DND-41 (cell line): ENCODE results near the gene WWC1.

Experiments
- ATAC-seq: fragments of 200-7000 bp; cut with Tn5 transposase; 3 replicates; pipeline ENCODE4 v1.9.1; 2021; ENCODE audit warnings: low read depth; ENCODE audit not compliant: insufficient read depth
- DNase-seq: peaks from one replicate; pipeline ENCODE4 v3.0.0-alpha.2; 2020
- H2AFZ ChIP-seq: 2 replicates; pipeline ENCODE4 v1.6.0; 2012; ENCODE audit warnings: low read depth, low read length
- H3K27ac ChIP-seq: 2 replicates; pipeline ENCODE4 v1.5.1; 2012; ENCODE audit warnings: low read length, inconsistent platforms
- H3K27me3 ChIP-seq: fragments of 200-600 bp; sonication (generic); 2 replicates; pipeline ENCODE4 v1.6.0; 2012; ENCODE audit warnings: low read length, mild to moderate bottlenecking, inconsistent platforms; ENCODE audit not compliant: insufficient read depth, poor library complexity
- H3K36me3 ChIP-seq: 2 replicates; pipeline ENCODE4 v1.5.1; 2012; ENCODE audit warnings: low read length, inconsistent platforms; ENCODE audit not compliant: insufficient read depth
- H3K4me1 ChIP-seq: 2 replicates; pipeline ENCODE4 v1.5.1; 2012; ENCODE audit warnings: mild to moderate bottlenecking, low read length; ENCODE audit not compliant: insufficient read depth
- H3K4me2 ChIP-seq: 2 replicates; pipeline ENCODE4 v1.6.0; 2012; ENCODE audit warnings: mild to moderate bottlenecking, moderate library complexity, low read length, inconsistent platforms; ENCODE audit not compliant: insufficient read depth
- H3K4me3 ChIP-seq, 2 experiments: fragments of 200-600 bp in 1 of 2; shearing (Covaris generic) in 1 of 2; 2 replicates each; pipeline ENCODE4 v1.5.1; 2012 to 2016; ENCODE audit warnings: inconsistent platforms in 2 of 2, low read length in 2 of 2, mild to moderate bottlenecking in 2 of 2, low read depth in 1 of 2, moderate library complexity in 1 of 2
- H3K79me2 ChIP-seq: 2 replicates; pipeline ENCODE4 v1.6.0; 2012; ENCODE audit warnings: low read length, inconsistent platforms; ENCODE audit not compliant: insufficient read depth
- H3K9ac ChIP-seq: 2 replicates; pipeline ENCODE4 v1.6.0; 2012; ENCODE audit warnings: low read depth, mild to moderate bottlenecking, inconsistent platforms, low read length, moderate library complexity
- H3K9me3 ChIP-seq: 2 replicates; pipeline ENCODE4 v1.5.1; 2012; ENCODE audit warnings: low read length, moderate library complexity, mild to moderate bottlenecking, inconsistent platforms; ENCODE audit not compliant: insufficient read depth, severe bottlenecking
- H4K20me1 ChIP-seq: 2 replicates; pipeline ENCODE4 v1.6.0; 2012; ENCODE audit warnings: low read length; ENCODE audit not compliant: insufficient read depth
- EZH2 ChIP-seq: IDR thresholded peaks from 3 replicates; pipeline ENCODE4 v1.6.1; 2012; ENCODE audit warnings: borderline replicate concordance, low read depth, mild to moderate bottlenecking, moderate library complexity, low read length, inconsistent platforms; ENCODE audit not compliant: severe bottlenecking
- TF ChIP-seq, protein P1 (sequence below): IDR thresholded peaks from 2 replicates; pipeline ENCODE4 v1.5.1; 2012; ENCODE audit warnings: borderline replicate concordance, low read length, moderate library complexity, mild to moderate bottlenecking; ENCODE audit not compliant: poor library complexity, severe bottlenecking; ENCODE audit errors: extremely low read depth

The WWC1 gene

GRCh38 chr5:168353216-168353957, 61.9 kb downstream of the WWC1 start:
- Histone ChIP-seq H3K4me2 (no peak overlapping the region), H3K27ac (no peak overlapping the region), H3K9me3 (no peaks in the 10 kb centered on the region), H3K36me3 (no peaks in the 10 kb centered on the region), H3K79me2 (no peaks in the 10 kb centered on the region), H3K27me3 (no peaks in the 10 kb centered on the region), H4K20me1 (no peaks in the 10 kb centered on the region), H3K4me1 (no peaks in the 10 kb centered on the region), H3K4me3 (no peak overlapping the region), H2AFZ (no peak overlapping the region), H3K9ac (no peak overlapping the region)
- TF ChIP-seq EZH2: no peak
- TF ChIP-seq, protein P1, sequence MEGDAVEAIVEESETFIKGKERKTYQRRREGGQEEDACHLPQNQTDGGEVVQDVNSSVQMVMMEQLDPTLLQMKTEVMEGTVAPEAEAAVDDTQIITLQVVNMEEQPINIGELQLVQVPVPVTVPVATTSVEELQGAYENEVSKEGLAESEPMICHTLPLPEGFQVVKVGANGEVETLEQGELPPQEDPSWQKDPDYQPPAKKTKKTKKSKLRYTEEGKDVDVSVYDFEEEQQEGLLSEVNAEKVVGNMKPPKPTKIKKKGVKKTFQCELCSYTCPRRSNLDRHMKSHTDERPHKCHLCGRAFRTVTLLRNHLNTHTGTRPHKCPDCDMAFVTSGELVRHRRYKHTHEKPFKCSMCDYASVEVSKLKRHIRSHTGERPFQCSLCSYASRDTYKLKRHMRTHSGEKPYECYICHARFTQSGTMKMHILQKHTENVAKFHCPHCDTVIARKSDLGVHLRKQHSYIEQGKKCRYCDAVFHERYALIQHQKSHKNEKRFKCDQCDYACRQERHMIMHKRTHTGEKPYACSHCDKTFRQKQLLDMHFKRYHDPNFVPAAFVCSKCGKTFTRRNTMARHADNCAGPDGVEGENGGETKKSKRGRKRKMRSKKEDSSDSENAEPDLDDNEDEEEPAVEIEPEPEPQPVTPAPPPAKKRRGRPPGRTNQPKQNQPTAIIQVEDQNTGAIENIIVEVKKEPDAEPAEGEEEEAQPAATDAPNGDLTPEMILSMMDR: no peak
- ATAC-seq (no peak), DNase-seq (no peak)

- TF ChIP-seq EZH2: no peak
- TF ChIP-seq, protein P1: no peak
- Histone ChIP-seq H3K79me2 (no peaks in the 10 kb centered on the region), H3K27me3 (no peaks in the 10 kb centered on the region), H4K20me1 (no peaks in the 10 kb centered on the region), H3K4me3 (no peak overlapping the region), H3K36me3 (no peaks in the 10 kb centered on the region), H2AFZ (no peak overlapping the region), H3K9me3 (no peaks in the 10 kb centered on the region), H3K9ac (no peak overlapping the region), H3K4me2 (no peak overlapping the region), H3K4me1 (no peaks in the 10 kb centered on the region), H3K27ac (no peak overlapping the region)
- no peak for DNase-seq
- no peak for ATAC-seq
Observed at GRCh38 chr5:168354397-168354796, 63.0 kb downstream of the WWC1 start.

DNA sequence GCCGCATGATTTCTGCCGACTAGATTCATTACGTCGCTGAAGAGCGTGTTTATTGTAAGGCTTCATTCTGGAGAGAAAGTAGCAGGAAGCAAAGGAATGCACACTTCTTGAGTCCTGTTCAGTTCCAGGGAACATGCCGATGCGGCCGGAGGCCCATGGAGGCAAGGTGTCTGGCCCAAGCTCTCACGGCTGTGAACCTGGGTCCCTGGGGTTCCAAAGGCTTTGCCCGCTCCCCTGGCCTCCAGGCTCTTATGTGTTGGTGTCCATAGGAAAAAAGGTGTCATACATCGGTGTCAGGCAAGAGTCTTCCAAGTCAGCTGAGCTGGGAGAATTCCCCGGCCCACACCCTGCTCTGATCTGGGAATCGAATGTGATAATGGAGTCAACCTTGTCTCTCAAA, 64.7 kb downstream of the WWC1 start:
- ATAC-seq (no peak), DNase-seq (no peak)

More for the DNA sequence above, 64.7 kb downstream of the WWC1 start:
- Histone ChIP-seq H3K9ac (no peak overlapping the region), H3K27ac (no peak overlapping the region), H3K79me2 (no peaks in the 10 kb centered on the region), H3K36me3 (no peaks in the 10 kb centered on the region), H3K4me1 (no peaks in the 10 kb centered on the region), H3K9me3 (no peaks in the 10 kb centered on the region), H3K27me3 (no peaks in the 10 kb centered on the region), H2AFZ (no peak overlapping the region), H3K4me2 (no peak overlapping the region), H4K20me1 (no peaks in the 10 kb centered on the region), H3K4me3 (no peak overlapping the region)
- TF ChIP-seq, protein P1: no peak
- no peak for TF ChIP-seq EZH2
